Measurements from ENCODE around the gene CDK5RAP2.

CDK5RAP2 gene

DNA sequence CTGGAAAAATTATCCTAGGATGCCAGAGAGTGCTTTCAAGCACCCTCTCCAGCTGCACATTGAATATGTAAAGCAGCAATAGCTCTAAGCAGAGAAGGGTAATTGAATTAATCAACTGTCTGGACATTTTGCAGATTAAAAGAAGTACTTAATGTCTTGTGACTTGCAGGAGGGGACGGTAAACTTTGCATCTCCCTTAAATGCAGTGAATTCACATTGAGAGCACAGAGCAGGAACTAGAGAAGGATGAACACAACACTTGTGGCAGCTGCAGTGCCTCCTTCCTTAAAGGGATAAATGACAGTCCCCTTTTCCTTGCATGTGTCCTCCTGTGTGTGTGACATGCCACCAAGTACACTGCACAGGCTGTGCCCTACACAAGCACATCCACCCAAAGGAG lies 7.4 kb upstream of the CDK5RAP2 start:
- DNase-seq (ENCODE audit: low read depth), result no peak
- H3K4me3 ChIP-seq (ENCODE audit: low read depth, low read length), result no peak overlapping the region
- TF ChIP-seq, protein P1, sequence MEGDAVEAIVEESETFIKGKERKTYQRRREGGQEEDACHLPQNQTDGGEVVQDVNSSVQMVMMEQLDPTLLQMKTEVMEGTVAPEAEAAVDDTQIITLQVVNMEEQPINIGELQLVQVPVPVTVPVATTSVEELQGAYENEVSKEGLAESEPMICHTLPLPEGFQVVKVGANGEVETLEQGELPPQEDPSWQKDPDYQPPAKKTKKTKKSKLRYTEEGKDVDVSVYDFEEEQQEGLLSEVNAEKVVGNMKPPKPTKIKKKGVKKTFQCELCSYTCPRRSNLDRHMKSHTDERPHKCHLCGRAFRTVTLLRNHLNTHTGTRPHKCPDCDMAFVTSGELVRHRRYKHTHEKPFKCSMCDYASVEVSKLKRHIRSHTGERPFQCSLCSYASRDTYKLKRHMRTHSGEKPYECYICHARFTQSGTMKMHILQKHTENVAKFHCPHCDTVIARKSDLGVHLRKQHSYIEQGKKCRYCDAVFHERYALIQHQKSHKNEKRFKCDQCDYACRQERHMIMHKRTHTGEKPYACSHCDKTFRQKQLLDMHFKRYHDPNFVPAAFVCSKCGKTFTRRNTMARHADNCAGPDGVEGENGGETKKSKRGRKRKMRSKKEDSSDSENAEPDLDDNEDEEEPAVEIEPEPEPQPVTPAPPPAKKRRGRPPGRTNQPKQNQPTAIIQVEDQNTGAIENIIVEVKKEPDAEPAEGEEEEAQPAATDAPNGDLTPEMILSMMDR (IDR thresholded peaks at IDR 0.05; ENCODE audit: insufficient read depth, low read depth, low read length, missing control alignments), result no peak

DNA sequence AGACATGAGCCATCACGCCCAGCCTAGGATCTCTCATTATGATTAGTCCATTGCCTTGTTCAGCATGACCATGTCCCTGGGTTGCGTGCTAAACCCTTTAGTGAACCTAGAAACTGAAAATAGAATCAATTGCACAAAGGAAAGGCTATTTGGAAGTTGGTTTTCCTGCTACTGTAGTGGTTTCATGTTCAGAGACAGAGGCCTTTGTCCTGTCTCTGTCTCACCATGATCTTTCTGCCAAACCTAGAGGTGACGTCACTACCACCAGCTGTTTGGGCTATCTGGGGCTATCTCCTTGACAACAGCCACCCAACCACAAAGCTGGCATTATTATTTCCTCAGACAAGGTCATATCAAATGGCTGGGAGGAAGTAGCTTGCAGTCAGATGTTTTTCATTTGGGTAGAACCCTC lies 4.0 kb upstream of the CDK5RAP2 start:
- DNase-seq (ENCODE audit: low read depth), result peak; percentile 91
- TF ChIP-seq, protein P1 (IDR thresholded peaks at IDR 0.05; ENCODE audit: insufficient read depth, low read depth, low read length, missing control alignments), result no peak
- H3K4me3 ChIP-seq (ENCODE audit: low read depth, low read length), result no peak overlapping the region

DNA sequence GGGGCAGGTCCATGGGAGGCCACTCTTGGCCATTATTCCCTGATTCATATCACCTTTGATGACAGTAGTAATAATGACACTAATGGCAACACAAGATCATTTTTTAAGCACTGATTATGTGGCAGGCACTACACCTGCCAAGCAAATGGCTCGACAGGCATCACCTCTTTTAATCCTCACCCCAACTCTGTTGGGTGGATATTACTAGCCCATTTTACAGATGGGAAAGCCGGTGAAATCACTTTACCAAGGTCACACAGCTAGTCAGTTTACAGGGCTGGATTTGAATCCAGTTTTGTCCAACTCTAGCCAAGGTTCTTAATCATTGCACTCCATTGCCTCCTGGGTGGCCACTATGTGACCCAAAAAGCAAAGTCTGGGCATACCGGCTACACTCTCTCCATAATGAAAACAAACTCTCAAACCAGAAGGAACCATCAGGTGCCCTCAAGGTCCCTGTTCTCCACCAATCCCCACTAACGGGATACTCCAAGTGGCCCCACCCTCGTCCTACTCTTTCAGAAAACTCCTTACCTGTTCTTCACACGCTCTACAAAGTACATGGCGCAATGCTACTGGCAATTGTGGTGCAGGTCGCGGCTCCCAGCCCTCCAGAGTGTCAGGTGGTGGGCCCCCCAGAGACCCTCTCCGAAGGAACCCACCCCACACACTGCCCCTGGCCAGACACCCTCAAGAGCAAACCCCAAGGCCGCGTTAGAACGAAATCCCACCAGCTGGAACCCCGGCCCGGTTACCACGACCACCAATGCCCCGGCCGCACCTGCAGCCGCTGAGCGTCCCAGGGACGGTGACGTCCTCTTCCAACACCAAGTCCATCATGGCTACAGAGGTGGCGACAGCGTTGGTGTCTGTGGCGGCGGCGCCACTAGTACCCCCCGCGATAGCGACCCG lies 572 bp downstream of the CDK5RAP2 start:
- TF ChIP-seq, protein P1 (IDR thresholded peaks at IDR 0.05; ENCODE audit: insufficient read depth, low read depth, low read length, missing control alignments), result no peak
- DNase-seq (ENCODE audit: low read depth), result peak; percentile 19
- peak overlapping the region; percentile 95 for H3K4me3 ChIP-seq (ENCODE audit: low read depth, low read length)

DNA sequence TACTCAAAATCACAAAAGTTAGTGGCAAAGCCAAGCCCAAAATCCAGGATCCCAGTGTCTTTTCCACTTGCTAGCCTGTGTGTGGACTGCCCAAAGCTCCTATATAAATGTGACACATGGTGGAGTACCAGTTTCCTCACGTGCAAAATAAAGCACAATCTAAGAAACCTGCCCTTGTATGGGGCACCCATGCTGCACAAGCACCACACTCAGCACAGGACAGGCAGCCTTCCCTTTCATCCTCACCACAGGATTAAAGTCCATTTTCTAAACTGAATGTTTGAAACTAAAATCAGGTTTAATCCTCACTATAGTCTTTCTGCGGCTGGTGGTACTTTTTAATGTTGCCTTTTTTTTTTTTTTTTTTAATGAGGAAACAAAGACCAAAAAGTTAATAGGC lies 5.5 kb downstream of the CDK5RAP2 start:
- no peak for DNase-seq (ENCODE audit: low read depth)
- no peak overlapping the region for H3K4me3 ChIP-seq (ENCODE audit: low read depth, low read length)
- TF ChIP-seq, protein P1 (IDR thresholded peaks at IDR 0.05; ENCODE audit: insufficient read depth, low read depth, low read length, missing control alignments), result no peak

DNA sequence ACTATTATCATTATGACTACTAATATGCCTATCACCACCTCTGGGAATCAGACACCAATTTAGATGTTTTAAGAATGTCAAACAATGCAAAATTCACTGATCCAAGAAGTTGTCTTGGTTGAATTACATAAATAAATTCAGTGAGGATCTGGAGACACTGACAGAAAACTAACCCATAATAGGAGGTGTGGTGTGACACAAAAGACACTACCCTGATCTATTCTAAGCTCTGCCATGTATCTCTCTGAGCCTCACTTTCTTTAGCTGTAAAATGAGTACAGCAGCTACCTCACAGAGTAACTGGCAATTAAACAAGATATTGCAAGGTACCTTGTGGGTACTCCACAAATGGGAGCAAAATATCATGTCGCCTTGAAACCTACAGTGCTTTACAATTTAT lies 7.5 kb downstream of the CDK5RAP2 start:
- TF ChIP-seq, protein P1 (IDR thresholded peaks at IDR 0.05; ENCODE audit: insufficient read depth, low read depth, low read length, missing control alignments), result no peak
- no peak for DNase-seq (ENCODE audit: low read depth)
- no peak overlapping the region for H3K4me3 ChIP-seq (ENCODE audit: low read depth, low read length)

DNA sequence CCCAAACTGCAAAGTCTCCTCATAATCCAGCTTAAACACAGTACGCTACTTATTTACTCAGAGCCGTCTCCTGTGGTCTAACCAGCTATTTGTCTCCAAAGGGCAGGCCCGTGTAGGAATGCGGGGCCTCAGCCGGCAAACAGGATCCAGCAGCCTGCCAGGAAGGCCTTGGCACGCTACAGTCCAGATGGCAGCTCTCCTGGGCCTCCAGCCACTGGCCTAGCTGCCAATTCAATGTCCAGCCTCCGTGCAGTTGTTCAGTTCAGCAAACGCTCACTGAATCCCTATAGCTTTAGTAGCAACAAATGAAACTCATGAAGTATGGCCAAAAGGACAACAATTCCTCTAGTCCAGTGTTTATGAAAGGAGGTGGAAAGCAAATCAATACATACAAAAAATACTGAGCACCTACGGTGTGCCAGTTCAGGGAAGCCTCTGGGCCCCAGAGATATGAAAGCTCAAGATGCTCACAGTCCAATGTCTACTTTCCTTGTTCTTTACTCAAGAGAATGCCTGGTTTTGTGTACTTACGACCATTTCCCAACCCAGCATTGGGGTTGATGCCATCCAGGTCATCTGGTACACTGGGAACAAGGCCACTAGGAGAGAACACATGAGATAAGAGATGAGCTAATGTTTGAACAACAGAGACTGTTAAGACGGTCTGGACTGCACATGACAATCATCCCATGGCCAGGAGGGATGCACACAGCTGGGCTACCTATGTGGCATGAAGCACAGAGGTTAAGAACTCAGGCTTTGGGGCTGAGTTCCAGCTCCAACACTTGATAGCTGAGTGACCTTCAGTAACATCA lies 8.3 kb downstream of the CDK5RAP2 start:
- no peak for DNase-seq (ENCODE audit: low read depth)
- no peak overlapping the region for H3K4me3 ChIP-seq (ENCODE audit: low read depth, low read length)
- TF ChIP-seq, protein P1 (IDR thresholded peaks at IDR 0.05; ENCODE audit: insufficient read depth, low read depth, low read length, missing control alignments), result no peak
